Activated CD4-positive, alpha-beta T cell treated with anti-CD3 and anti-CD28 coated beads, Interleukin-2, amount 10 ng/mL, durations not matched to agents 7 days and 5 days (primary cell): ENCODE results near the gene CD300E. TPM values are rescaled to one million over a fixed set of nuclear protein-coding genes. Genes with fewer than 3 reads are reported as not detected.
"Not testable (repeated sequence)": the region's sequence is repeated elsewhere in the genome, so short reads cannot be mapped to it uniquely, and the experiment has no call there.

Source experiments
- CTCF ChIA-PET: fragments of 350-600 bp; sonication (Branson Sonifier 250); formaldehyde crosslinking; loops from one replicate; lab custom pipeline; 2021; ENCODE audit warnings: antibody characterized with exemption; lab: Charles Lee
- POLR2A ChIA-PET: fragments of 350-600 bp; sonication (Branson Sonifier 250); formaldehyde crosslinking; loops from one replicate; lab custom pipeline; 2021; ENCODE audit warnings: antibody characterized with exemption; lab: Charles Lee
- DNase-seq: peaks from one replicate; pipeline ENCODE4 v3.0.0-alpha.2; 2020
- H3K27ac Mint-ChIP-seq: one replicate; pipeline ENCODE4 v1.8.0; 2021; ENCODE audit warnings: mild to moderate bottlenecking, moderate library complexity, mixed read lengths
- H3K27me3 Mint-ChIP-seq: one replicate; pipeline ENCODE4 v1.8.0; 2021; ENCODE audit warnings: mixed read lengths
- H3K36me3 Mint-ChIP-seq: one replicate; pipeline ENCODE4 v1.8.0; 2021; ENCODE audit warnings: low read depth, mixed read lengths
- H3K4me1 Mint-ChIP-seq: one replicate; pipeline ENCODE4 v1.8.0; 2021; ENCODE audit warnings: mixed read lengths
- H3K4me3 Mint-ChIP-seq: one replicate; pipeline ENCODE4 v1.8.0; 2021; ENCODE audit warnings: mild to moderate bottlenecking, moderate library complexity, mixed read lengths
- H3K9me3 Mint-ChIP-seq: one replicate; pipeline ENCODE4 v1.8.0; 2021; ENCODE audit warnings: mixed read lengths
- total RNA-seq, 2 experiments: library from RNA; stranded (reverse); gene quantifications; one replicate each; pipeline ENCODE4 v1.2.3, GENCODE V29; 2021

The CD300E gene
- total RNA-seq, 2 experiments from 2014 or later: not detected

DNA sequence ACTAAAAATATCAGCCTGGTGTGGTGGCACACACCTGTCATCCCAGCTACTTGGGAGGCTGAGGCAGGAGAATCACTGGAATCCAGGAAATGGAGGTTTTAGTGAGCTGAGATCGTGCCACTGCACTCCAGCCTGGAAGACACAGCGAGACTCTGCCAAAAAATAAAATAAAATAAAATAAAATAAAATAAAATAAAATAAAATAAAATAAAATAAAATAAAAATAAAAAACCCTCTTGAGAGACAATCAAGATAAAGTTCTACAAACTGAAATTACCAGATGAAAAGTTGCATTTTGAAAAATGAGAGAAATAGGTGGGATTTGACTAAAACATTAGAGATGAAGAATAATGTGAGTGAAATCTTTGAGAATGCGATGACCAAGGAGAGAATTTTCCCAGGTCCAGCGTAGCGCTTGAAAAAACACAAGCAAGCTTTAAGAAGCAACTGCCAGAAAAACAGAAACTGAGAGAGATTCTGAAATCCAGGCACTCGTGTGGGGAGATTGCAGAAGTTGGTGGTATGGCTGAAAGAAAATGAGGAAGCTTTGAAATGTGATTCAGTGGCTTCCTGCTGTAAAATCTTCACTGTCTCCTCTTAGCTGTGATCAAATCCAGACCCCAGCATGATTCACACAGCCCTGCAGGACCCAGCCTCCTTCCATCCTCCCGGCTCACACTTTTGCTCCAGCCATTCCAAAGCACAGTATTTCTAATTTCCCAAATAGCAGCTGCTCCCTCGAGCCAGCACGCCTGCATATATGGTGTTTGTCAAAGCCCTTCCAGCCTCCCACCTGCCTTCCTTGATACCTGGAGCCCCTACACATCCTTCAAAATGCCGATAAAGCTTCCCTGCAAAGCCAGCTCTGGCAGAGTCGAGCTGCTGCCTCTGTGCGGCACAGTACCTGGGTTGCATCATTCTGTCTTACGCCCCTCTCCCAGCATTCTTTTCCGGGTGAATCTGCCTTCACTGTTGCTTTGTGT lies 8.2 kb upstream of the CD300E start:
- ChIA-PET POLR2A (interaction anchor here (0.7 kb wide), 1 partner anchor 181 kb away, joined by 3 read pairs; no protein-coding TSS in a partner anchor), CTCF (interaction anchor here (1.3 to 1.6 kb wide), 3 partner anchors 21 to 215 kb away, joined by 3 to 4 read pairs (median 3); no protein-coding TSS in a partner anchor)
- Mint-ChIP-seq H3K9me3 (peaks cover 3% of the 10 kb centered on the region), H3K4me3 (no peak overlapping the region), H3K4me1 (peaks cover 9% of the 10 kb centered on the region), H3K27me3 (peaks cover 41% of the 10 kb centered on the region), H3K27ac (no peak overlapping the region), H3K36me3 (no peaks in the 10 kb centered on the region)
- no peak for DNase-seq

DNA sequence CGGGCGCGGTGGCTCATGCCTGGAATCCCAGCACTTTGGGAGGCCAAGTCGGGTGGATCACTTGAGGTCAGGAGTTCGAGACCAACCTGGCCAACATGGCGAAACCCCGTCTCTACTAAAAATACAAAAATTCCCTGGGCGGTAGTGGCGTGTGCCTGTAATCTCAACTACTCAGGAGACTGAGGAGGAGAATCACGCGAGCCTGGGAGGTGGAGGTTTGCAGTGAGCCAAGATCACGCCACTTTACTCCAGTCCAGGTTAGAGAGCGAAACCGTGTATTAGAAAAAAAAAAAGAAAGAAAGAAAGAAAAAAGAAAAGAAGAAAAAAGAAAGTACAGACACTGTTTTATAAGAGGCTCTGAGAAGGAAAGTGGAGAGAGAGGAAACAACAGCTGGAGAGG lies 6.7 kb upstream of the CD300E start:
- H3K36me3 Mint-ChIP-seq, H3K27ac Mint-ChIP-seq, H3K4me1 Mint-ChIP-seq, DNase-seq, H3K9me3 Mint-ChIP-seq, H3K4me3 Mint-ChIP-seq, POLR2A ChIA-PET: not testable (repeated sequence)
- CTCF ChIA-PET: interaction anchor here (0.6 kb wide), 1 partner anchor 799 kb away, joined by 3 read pairs; no protein-coding TSS in a partner anchor
- H3K27me3 Mint-ChIP-seq: peaks cover 45% of the 10 kb centered on the region

DNA sequence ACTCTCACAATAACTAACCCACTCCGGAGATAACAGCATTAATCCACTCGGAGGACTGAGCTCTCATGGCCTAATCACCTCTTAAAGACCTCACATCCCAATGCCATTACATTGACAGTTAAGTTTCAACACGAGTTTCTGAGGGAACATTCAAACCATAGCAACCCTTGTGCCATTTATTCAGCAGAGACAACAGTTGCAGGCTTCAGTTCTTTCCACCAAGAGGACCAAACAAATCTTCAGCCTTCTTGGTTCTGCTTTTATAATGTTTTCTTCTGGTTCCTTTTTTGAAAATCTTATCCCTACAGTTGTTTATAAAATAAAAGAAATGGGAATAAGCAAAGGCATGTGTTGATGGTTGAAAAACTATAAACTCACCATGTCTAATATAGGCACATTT lies 2.1 kb upstream of the CD300E start:
- Mint-ChIP-seq H3K4me3 (no peak overlapping the region), H3K36me3 (no peaks in the 10 kb centered on the region), H3K9me3 (peaks cover 5% of the 10 kb centered on the region), H3K4me1 (no peaks in the 10 kb centered on the region), H3K27me3 (peaks cover 56% of the 10 kb centered on the region), H3K27ac (no peak overlapping the region)
- POLR2A ChIA-PET: no interaction called here
- DNase-seq: no peak
- CTCF ChIA-PET: interaction anchor here (0.6 to 1.0 kb wide), 2 partner anchors 32 to 389 kb away, joined by 5 read pairs; no protein-coding TSS in a partner anchor

DNA sequence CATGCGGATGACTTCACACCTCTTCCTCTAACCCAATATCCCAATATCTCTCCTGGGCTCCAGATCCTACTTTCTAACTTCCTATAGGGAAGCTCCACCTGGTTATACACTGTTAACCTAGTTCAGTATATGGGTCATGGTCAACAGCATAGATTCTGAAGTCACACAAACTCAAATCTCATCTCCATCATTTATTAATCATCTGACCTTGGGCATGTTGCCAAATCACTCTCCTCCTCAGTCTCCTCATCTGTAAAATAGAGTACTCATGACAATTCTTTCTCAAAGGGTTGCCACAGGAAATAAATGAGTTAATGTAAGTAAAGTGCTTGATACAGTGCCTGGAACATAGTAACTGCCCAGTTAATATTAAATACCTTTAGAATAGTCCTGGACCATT lies 593 bp upstream of the CD300E start:
- POLR2A ChIA-PET: no interaction called here
- H3K4me1 Mint-ChIP-seq: no peaks in the 10 kb centered on the region
- peaks cover 54% of the 10 kb centered on the region for H3K27me3 Mint-ChIP-seq
- no peaks in the 10 kb centered on the region for H3K36me3 Mint-ChIP-seq
- no peak overlapping the region for H3K4me3 Mint-ChIP-seq
- H3K27ac Mint-ChIP-seq: no peak overlapping the region
- H3K9me3 Mint-ChIP-seq: peaks cover 5% of the 10 kb centered on the region
- DNase-seq: no peak
- CTCF ChIA-PET: no interaction called here

DNA sequence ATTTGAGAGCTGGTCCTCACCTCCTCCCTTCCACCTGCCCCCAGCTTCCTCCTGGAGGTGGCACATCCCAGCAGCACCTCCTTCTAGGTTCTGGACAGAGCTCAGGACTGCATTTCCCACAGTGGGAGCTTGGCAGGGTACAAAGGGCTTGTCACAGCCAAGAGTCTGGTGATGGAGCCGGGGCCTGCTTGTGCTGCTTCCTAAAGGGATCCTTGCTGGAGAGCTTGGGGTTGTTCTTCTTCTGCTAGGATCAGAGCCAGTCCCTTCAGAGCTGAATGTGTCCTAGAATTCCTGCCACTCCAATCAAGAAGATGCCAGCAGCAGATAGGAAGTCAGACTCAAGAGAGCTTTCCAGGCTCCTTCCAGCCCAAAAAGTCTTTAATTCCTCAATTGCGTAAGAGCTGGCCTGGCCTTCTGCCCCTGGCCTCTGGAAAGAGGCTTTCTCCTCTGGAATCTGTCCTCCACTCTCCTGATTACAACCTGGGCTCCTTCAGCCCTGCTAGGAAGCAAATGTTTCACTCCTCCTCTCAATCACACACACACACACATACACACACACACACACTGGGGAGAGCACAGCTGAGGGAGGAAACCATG lies 4.4 kb downstream of the CD300E start:
- Mint-ChIP-seq H3K36me3 (no peaks in the 10 kb centered on the region), H3K27me3 (peaks cover 58% of the 10 kb centered on the region), H3K9me3 (no peaks in the 10 kb centered on the region), H3K4me1 (no peaks in the 10 kb centered on the region), H3K27ac (no peak overlapping the region), H3K4me3 (no peak overlapping the region)
- DNase-seq: no peak
- ChIA-PET CTCF (interaction anchor here (0.7 to 1.3 kb wide), 4 partner anchors 9 to 106 kb away, joined by 3 to 7 read pairs (median 3); no protein-coding TSS in a partner anchor), POLR2A (no interaction called here)

DNA sequence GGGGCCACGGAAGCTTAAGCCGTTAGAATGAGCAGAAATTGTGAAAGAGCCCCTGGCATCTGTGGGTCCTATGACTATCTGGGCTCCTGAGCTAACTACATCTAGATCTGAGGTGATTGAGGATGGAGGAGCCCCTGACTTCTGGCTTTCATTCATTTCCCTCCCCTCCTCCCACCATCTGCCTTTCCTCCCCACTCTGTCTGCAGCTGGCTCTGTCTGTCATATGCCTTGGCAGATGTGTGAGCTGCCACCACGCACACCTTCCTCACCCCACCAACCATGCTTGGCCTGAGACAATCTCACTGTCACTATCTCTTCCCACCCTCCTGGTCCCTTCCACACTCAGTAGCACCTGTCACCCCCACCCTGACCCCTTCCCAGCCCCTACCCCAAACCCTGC lies 5.1 kb downstream of the CD300E start:
- Mint-ChIP-seq H3K27ac (no peak overlapping the region), H3K4me3 (no peak overlapping the region), H3K9me3 (no peaks in the 10 kb centered on the region), H3K36me3 (no peaks in the 10 kb centered on the region), H3K4me1 (no peaks in the 10 kb centered on the region), H3K27me3 (peaks cover 57% of the 10 kb centered on the region)
- DNase-seq: no peak
- ChIA-PET CTCF (interaction anchor here (1.3 kb wide), 1 partner anchor 28 kb away, joined by 7 read pairs; no protein-coding TSS in a partner anchor), POLR2A (no interaction called here)

DNA sequence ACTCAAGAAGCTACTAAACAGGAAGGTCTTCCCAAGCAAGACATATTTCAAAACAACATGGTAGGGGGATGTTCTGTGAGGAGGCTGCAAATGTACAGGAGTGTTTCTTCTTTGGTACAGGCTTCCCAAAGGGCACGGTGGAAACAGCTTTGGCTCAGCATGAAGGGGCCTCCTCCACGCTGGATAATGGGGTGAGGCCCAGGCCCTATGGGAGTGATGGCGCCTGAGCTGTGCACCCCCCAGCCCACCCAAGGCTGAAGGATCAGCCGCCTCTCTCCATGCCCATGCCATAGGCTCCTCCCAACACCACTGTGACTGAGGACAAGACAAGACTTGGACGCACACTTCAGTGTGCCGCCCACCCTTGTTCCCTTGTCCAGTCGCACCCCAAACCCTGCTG lies 6.8 kb downstream of the CD300E start:
- Mint-ChIP-seq H3K4me3 (no peak overlapping the region), H3K27me3 (peaks cover 44% of the 10 kb centered on the region), H3K9me3 (no peaks in the 10 kb centered on the region), H3K36me3 (no peaks in the 10 kb centered on the region), H3K4me1 (peaks cover 11% of the 10 kb centered on the region), H3K27ac (no peak overlapping the region)
- CTCF ChIA-PET: interaction anchor here (0.6 to 1.3 kb wide), 3 partner anchors 11 to 158 kb away, joined by 3 read pairs; no protein-coding TSS in a partner anchor
- no peak for DNase-seq
- POLR2A ChIA-PET: no interaction called here

DNA sequence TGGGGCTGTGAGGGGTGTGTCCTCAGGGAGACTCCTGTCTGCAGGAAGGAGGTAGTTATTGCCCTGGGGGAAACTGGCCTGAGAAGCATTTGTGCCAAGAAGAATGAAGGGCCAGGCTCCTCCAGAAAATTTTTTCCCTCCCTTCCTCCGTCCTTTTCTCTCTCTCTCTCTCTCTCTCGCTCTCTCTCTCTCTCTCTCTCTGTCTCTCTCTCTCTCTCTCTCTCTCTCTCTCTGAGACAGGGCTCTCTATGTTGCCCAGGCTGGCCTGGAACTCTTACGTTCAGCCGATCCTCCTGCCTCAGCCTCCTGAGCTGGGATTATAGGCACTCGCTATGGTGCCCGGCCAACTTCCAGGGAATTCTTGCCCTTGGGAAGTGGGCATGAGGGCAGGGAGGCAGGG lies 11.5 kb downstream of the CD300E start:
- Mint-ChIP-seq H3K27ac (no peak overlapping the region), H3K9me3 (no peaks in the 10 kb centered on the region), H3K36me3 (no peaks in the 10 kb centered on the region), H3K4me3 (no peak overlapping the region), H3K4me1 (peaks cover 11% of the 10 kb centered on the region), H3K27me3 (peaks cover 31% of the 10 kb centered on the region)
- CTCF ChIA-PET: interaction anchor here (1.0 kb wide), 1 partner anchor 23 kb away, joined by 4 read pairs; no protein-coding TSS in a partner anchor
- DNase-seq: no peak
- POLR2A ChIA-PET: interaction anchor here (0.7 kb wide), 1 partner anchor 243 kb away, joined by 4 read pairs; no protein-coding TSS in a partner anchor

DNA sequence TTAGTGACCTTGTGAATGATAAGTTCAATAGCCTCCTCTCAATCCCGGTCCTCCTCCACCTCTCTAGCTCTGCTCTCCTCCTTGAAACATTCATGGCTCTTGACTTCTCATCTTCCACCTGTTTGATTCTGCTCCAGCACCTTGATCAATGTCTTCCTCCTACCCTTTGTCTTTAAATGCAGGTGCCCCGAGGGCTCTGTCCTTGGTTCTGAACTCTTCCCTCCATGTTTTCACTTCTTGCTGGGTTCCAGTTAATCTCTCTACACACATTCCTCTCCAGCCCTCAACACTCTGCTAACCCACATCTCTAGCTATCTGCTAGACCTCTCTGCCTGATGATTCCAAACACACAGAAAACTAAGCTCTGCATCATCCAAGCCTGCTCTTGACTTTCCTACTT lies 13.4 kb downstream of the CD300E start:
- Mint-ChIP-seq H3K36me3 (no peaks in the 10 kb centered on the region), H3K27ac (no peak overlapping the region), H3K4me3 (no peak overlapping the region), H3K4me1 (peaks cover 11% of the 10 kb centered on the region), H3K27me3 (peaks cover 26% of the 10 kb centered on the region), H3K9me3 (no peaks in the 10 kb centered on the region)
- DNase-seq: peak; percentile 35
- POLR2A ChIA-PET: no interaction called here
- CTCF ChIA-PET: interaction anchor here (1.1 to 1.4 kb wide), 4 partner anchors 9 to 161 kb away, joined by 3 to 4 read pairs (median 3); no protein-coding TSS in a partner anchor

DNA sequence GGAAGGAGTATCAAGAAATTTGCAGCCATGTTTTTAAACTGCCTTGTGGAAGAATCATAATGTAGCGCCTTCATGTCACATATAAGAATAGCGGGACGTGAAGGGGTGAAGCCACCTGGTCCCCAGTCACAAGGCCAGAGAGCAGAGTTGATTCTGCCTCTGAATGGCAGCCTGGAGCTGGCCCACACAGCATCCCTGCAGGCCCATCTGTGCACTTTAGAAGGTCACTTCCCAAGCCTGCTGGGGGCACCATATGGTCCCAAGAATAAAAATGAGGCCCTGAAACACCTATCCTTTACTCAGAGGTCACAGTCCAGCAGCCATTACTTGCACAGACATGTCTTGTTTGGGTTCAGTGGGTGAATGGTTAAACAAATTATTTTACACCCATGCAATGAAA lies 15.0 kb downstream of the CD300E start:
- CTCF ChIA-PET: no interaction called here
- POLR2A ChIA-PET: no interaction called here

DNA sequence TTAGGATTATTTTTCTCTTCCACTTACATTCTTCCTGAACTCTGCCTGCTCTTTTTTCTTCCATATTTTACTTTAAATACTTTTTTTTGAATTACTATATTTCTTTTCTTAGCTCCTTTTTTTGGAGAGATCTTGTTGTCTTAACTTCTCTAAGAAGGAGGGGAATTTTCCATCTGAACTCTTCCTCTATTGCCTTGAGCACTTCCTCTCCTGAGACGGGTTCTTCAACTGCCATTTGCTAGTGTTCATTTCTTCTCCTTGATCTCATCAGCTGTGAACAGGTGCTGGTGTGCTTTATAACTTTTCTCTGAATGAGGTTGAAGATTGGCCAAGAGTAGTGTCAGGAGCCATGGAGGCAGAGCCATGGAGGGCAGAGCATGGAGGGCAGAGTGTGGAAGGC lies 16.3 kb downstream of the CD300E start:
- CTCF ChIA-PET: interaction anchor here (0.6 kb wide), 1 partner anchor 46 kb away, joined by 3 read pairs; no protein-coding TSS in a partner anchor
- H3K9me3 Mint-ChIP-seq: no peaks in the 10 kb centered on the region
- H3K4me3 Mint-ChIP-seq: no peak overlapping the region
- H3K27me3 Mint-ChIP-seq: peaks cover 24% of the 10 kb centered on the region
- H3K36me3 Mint-ChIP-seq: no peaks in the 10 kb centered on the region
- POLR2A ChIA-PET: no interaction called here
- H3K4me1 Mint-ChIP-seq: peaks cover 21% of the 10 kb centered on the region
- H3K27ac Mint-ChIP-seq: no peak overlapping the region
- no peak for DNase-seq

More for the DNA sequence above, 15.0 kb downstream of the CD300E start:
- Mint-ChIP-seq H3K9me3 (no peaks in the 10 kb centered on the region), H3K36me3 (no peaks in the 10 kb centered on the region), H3K4me3 (no peak overlapping the region), H3K27me3 (peaks cover 20% of the 10 kb centered on the region), H3K4me1 (peaks cover 17% of the 10 kb centered on the region), H3K27ac (no peak overlapping the region)
- no peak for DNase-seq

DNA sequence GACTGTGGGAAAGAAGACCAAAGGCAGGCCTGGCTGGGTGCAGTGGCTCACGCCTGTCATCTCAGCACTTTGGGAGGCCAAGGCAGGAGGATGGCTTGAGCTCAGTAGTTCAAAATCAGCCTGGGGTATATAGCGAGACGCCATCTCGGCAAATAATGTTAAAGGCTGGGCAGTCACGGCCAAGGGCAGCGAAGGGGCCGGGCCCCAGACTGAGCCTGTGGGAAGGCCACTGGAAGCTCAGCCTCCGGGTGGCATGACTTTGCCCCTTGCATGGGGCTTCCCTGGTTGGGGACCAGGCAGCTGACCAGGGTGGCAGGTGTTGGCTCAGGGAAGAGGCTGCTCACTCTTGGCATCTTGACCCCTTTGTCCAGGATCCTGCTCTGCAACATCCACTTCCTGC lies 17.5 kb downstream of the CD300E start:
- POLR2A ChIA-PET: interaction anchor here (0.6 kb wide), 1 partner anchor 9 kb away, joined by 3 read pairs; no protein-coding TSS in a partner anchor

More for the DNA sequence above, 17.5 kb downstream of the CD300E start:
- H3K4me1 Mint-ChIP-seq: peaks cover 26% of the 10 kb centered on the region
- H3K27me3 Mint-ChIP-seq: peaks cover 21% of the 10 kb centered on the region
- H3K36me3 Mint-ChIP-seq: no peaks in the 10 kb centered on the region
- H3K4me3 Mint-ChIP-seq: no peak overlapping the region
- CTCF ChIA-PET: no interaction called here
- DNase-seq: no peak
- H3K27ac Mint-ChIP-seq: no peak overlapping the region
- H3K9me3 Mint-ChIP-seq: no peaks in the 10 kb centered on the region
